ENCODE results near the gene HECTD4.

Gene HECTD4

DNA sequence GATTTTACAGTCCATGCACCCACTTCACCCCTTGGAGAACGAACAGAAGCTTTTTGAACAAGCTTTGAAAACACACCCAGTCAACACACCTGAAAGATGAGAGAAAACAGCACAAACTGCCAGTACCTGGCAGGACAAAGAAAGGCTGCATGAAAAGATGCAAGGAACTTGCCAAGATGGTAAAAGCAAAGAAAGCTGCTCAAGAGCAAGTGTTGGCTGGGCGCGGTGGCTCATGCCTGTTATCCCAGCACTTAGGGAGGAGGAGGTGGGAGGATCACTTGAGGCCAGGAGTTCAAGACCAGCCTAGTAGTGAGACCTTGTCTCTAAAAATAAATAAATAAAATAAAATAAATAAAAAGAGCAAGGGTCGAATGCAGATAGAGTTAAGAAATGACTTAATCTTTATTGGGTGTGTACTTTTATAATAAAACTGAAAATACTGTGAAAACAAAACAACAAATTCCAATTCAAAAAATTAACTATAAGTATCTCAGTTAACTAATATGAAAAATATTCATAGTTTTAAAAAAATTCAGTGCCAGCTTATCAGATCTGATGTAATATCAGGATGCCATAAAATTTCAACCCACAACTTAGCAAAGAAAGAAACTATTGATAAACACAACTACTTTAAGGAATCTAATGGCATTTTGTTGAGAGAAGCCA lies 59.2 kb downstream of the HECTD4 start:
- no peak overlapping the region for H2BK5ac ChIP-seq (ENCODE audit: low read length)
- H3K36me3 ChIP-seq (replicated peaks in 1 of 2; ENCODE audit: control insufficient read depth in 2 of 2, insufficient read depth in 2 of 2, low read length in 2 of 2): peaks cover 0 to 16% of the 10 kb centered on the region in 2 donors
- no peak overlapping the region for H2BK120ac ChIP-seq (ENCODE audit: low read depth, low read length)
- no CpG with 5 or more reads among the region's 4 CpGs for WGBS, 2 donors (ENCODE audit: extremely low coverage in 2 of 2, insufficient read length in 2 of 2, insufficient replicate concordance in 1 of 2)
- no peak overlapping the region for H2AFZ ChIP-seq (ENCODE audit: low read length)
- H3K4ac ChIP-seq (ENCODE audit: low read length): no peak overlapping the region
- no peak for DNase-seq (ENCODE audit: low spot score)
- no peak overlapping the region for H3K18ac ChIP-seq (ENCODE audit: low read length)
- no peak overlapping the region for H3K14ac ChIP-seq (ENCODE audit: low read length)
- no peak overlapping the region for H3K27ac ChIP-seq (replicated peaks; ENCODE audit: low read length)
- H3K4me1 ChIP-seq (ENCODE audit: control insufficient read depth in 2 of 2, insufficient read depth in 1 of 2, low read depth in 1 of 2, low read length in 2 of 2): peaks cover 0 to 5% of the 10 kb centered on the region in 2 donors
- H3K79me1 ChIP-seq (ENCODE audit: low read depth, low read length): no peaks in the 10 kb centered on the region
- no peak overlapping the region for H2BK15ac ChIP-seq (ENCODE audit: low read length)
- H3K4me2 ChIP-seq (ENCODE audit: insufficient read depth, low read length, poor library complexity, severe bottlenecking): no peak overlapping the region
- no peak overlapping the region for H3K4me3 ChIP-seq (ENCODE audit: low read length in 2 of 2)
- H3K27me3 ChIP-seq (ENCODE audit: control insufficient read depth in 3 of 3, insufficient read depth in 3 of 3, low read depth in 1 of 3, low read length in 3 of 3): no peaks in the 10 kb centered on the region
- H4K8ac ChIP-seq (ENCODE audit: low read depth, low read length): no peak overlapping the region
- no peak overlapping the region for H3K23ac ChIP-seq (ENCODE audit: low read depth, low read length, poor library complexity)
- H2AK5ac ChIP-seq (ENCODE audit: low read depth, low read length): no peak overlapping the region
- no peak overlapping the region for H4K91ac ChIP-seq (ENCODE audit: low read depth, low read length, poor library complexity)
- no peak overlapping the region for H2BK12ac ChIP-seq (ENCODE audit: low read length)
- H3K9ac ChIP-seq (ENCODE audit: low read depth, low read length, poor library complexity): no peak overlapping the region
- no peaks in the 10 kb centered on the region for H3K9me3 ChIP-seq (replicated peaks in 1 of 2; ENCODE audit: control insufficient read depth in 2 of 2, insufficient read depth in 1 of 2, low read depth in 1 of 2, low read length in 2 of 2)

DNA sequence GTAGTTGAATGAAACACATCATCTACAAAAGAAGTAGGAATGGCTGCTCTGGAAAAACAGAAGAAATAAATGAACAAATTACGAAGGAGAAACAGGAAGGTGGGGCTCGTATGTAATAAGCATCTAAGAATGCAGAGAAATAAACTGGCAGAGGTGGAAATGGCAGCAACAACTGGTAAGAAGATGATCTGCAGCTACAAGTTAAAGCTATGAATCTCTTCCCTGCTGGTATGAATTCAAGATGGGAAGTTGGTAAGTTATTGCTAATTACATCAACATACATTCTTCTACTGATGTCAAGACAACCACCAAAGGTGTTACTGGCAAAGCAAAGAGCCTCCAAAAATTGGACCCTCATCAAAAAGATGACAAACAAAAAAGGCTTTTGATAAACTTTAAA lies 59.8 kb downstream of the HECTD4 start:
- Histone ChIP-seq H3K4me2 (ENCODE audit: insufficient read depth, low read length, poor library complexity, severe bottlenecking) (no peak overlapping the region), H3K27ac (replicated peaks; ENCODE audit: low read length) (no peak overlapping the region), H4K91ac (ENCODE audit: low read depth, low read length, poor library complexity) (no peak overlapping the region), H3K9ac (ENCODE audit: low read depth, low read length, poor library complexity) (no peak overlapping the region), H2AK5ac (ENCODE audit: low read depth, low read length) (no peak overlapping the region), H3K36me3 (replicated peaks in 1 of 2; ENCODE audit: control insufficient read depth in 2 of 2, insufficient read depth in 2 of 2, low read length in 2 of 2) (peaks cover 0 to 16% of the 10 kb centered on the region in 2 donors), H2BK15ac (ENCODE audit: low read length) (no peak overlapping the region), H3K4me3 (ENCODE audit: low read length in 2 of 2) (no peak overlapping the region), H2BK12ac (ENCODE audit: low read length) (no peak overlapping the region), H3K18ac (ENCODE audit: low read length) (no peak overlapping the region), H2BK5ac (ENCODE audit: low read length) (no peak overlapping the region), H3K4ac (ENCODE audit: low read length) (no peak overlapping the region), H3K79me1 (ENCODE audit: low read depth, low read length) (no peaks in the 10 kb centered on the region), H2AFZ (ENCODE audit: low read length) (no peak overlapping the region), H2BK120ac (ENCODE audit: low read depth, low read length) (no peak overlapping the region), H3K27me3 (ENCODE audit: control insufficient read depth in 3 of 3, insufficient read depth in 3 of 3, low read depth in 1 of 3, low read length in 3 of 3) (no peaks in the 10 kb centered on the region), H3K23ac (ENCODE audit: low read depth, low read length, poor library complexity) (no peak overlapping the region), H3K4me1 (ENCODE audit: control insufficient read depth in 2 of 2, insufficient read depth in 1 of 2, low read depth in 1 of 2, low read length in 2 of 2) (peaks cover 0 to 5% of the 10 kb centered on the region in 2 donors), H3K14ac (ENCODE audit: low read length) (no peak overlapping the region), H3K9me3 (replicated peaks in 1 of 2; ENCODE audit: control insufficient read depth in 2 of 2, insufficient read depth in 1 of 2, low read depth in 1 of 2, low read length in 2 of 2) (no peaks in the 10 kb centered on the region), H4K8ac (ENCODE audit: low read depth, low read length) (no peak overlapping the region)
- WGBS, 2 donors (ENCODE audit: extremely low coverage in 2 of 2, insufficient read length in 2 of 2, insufficient replicate concordance in 1 of 2): no CpG with 5 or more reads among the region's 2 CpGs
- no peak for DNase-seq (ENCODE audit: low spot score)

DNA sequence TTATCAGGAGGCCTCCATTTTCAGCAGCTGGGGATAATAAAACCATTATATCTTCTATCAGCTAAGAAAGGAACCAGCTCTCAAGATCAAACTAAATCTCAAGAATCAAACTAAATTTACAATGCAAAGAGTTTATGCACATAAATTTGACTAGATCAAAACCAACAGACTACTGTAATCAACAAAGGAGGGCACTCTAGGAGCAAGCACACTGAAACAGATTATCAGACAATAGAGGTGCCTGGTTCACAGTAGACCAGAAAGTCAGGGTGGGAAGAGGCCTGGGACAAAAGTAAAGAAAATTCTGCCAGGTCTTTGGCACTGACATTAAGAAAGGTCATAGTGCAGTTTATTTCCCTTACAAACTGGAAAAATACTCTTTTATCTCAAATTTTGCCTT lies 61.0 kb downstream of the HECTD4 start:
- no peak for DNase-seq (ENCODE audit: low spot score)
- no peaks in the 10 kb centered on the region for H3K79me1 ChIP-seq (ENCODE audit: low read depth, low read length)

DNA sequence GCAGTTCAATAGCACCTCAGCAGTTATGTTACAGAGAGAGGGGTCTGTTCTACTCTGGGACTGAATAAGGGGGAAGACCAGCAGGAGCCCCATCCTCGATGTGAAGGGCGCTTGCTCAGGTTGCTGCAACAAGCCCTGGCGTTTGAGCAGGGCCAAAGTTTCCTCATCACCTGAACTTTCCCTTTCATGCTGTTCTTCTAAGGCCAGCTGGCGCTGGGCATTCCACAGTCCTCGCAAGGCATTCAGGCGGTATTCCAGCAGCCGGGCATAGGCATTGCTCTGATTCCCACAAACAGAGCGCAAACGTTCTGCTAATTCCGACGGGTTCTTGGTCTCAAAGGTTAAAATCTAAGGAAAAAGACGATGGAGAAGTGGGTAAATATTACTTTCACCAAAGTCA lies 62.8 kb downstream of the HECTD4 start:
- peaks cover 0 to 39% of the 10 kb centered on the region in 2 donors for H3K36me3 ChIP-seq (replicated peaks in 1 of 2; ENCODE audit: control insufficient read depth in 2 of 2, insufficient read depth in 2 of 2, low read length in 2 of 2)
- no peak overlapping the region for H2BK12ac ChIP-seq (ENCODE audit: low read length)
- no peaks in the 10 kb centered on the region for H3K27me3 ChIP-seq (ENCODE audit: control insufficient read depth in 3 of 3, insufficient read depth in 3 of 3, low read depth in 1 of 3, low read length in 3 of 3)
- no peaks in the 10 kb centered on the region for H3K9me3 ChIP-seq (replicated peaks in 1 of 2; ENCODE audit: control insufficient read depth in 2 of 2, insufficient read depth in 1 of 2, low read depth in 1 of 2, low read length in 2 of 2)
- H2BK120ac ChIP-seq (ENCODE audit: low read depth, low read length): no peak overlapping the region
- H3K23ac ChIP-seq (ENCODE audit: low read depth, low read length, poor library complexity): no peak overlapping the region
- H3K14ac ChIP-seq (ENCODE audit: low read length): no peak overlapping the region
- DNase-seq (ENCODE audit: low spot score): no peak
- no peak overlapping the region for H4K91ac ChIP-seq (ENCODE audit: low read depth, low read length, poor library complexity)
- no peak overlapping the region for H3K4me2 ChIP-seq (ENCODE audit: insufficient read depth, low read length, poor library complexity, severe bottlenecking)
- no peak overlapping the region for H3K27ac ChIP-seq (replicated peaks; ENCODE audit: low read length)
- no peak overlapping the region for H2AK5ac ChIP-seq (ENCODE audit: low read depth, low read length)
- no peak overlapping the region for H3K18ac ChIP-seq (ENCODE audit: low read length)
- no peak overlapping the region for H2BK15ac ChIP-seq (ENCODE audit: low read length)
- WGBS, 2 donors (ENCODE audit: extremely low coverage in 2 of 2, insufficient read length in 2 of 2, insufficient replicate concordance in 1 of 2): no CpG with 5 or more reads among the region's 12 CpGs
- no peak overlapping the region for H2BK5ac ChIP-seq (ENCODE audit: low read length)
- H3K4me3 ChIP-seq (ENCODE audit: low read length in 2 of 2): no peak overlapping the region
- no peak overlapping the region for H3K4ac ChIP-seq (ENCODE audit: low read length)
- H3K79me1 ChIP-seq (ENCODE audit: low read depth, low read length): no peaks in the 10 kb centered on the region
- no peak overlapping the region for H4K8ac ChIP-seq (ENCODE audit: low read depth, low read length)
- no peak overlapping the region for H2AFZ ChIP-seq (ENCODE audit: low read length)
- H3K9ac ChIP-seq (ENCODE audit: low read depth, low read length, poor library complexity): no peak overlapping the region
- peaks cover 0 to 8% of the 10 kb centered on the region in 2 donors for H3K4me1 ChIP-seq (ENCODE audit: control insufficient read depth in 2 of 2, insufficient read depth in 1 of 2, low read depth in 1 of 2, low read length in 2 of 2)

More for the DNA sequence above, 61.0 kb downstream of the HECTD4 start:
- no peak overlapping the region for H3K14ac ChIP-seq (ENCODE audit: low read length)
- no peak overlapping the region for H3K18ac ChIP-seq (ENCODE audit: low read length)
- no peaks in the 10 kb centered on the region for H3K27me3 ChIP-seq (ENCODE audit: control insufficient read depth in 3 of 3, insufficient read depth in 3 of 3, low read depth in 1 of 3, low read length in 3 of 3)
- no peak overlapping the region for H4K8ac ChIP-seq (ENCODE audit: low read depth, low read length)
- H2BK15ac ChIP-seq (ENCODE audit: low read length): no peak overlapping the region
- H4K91ac ChIP-seq (ENCODE audit: low read depth, low read length, poor library complexity): no peak overlapping the region
- H3K9ac ChIP-seq (ENCODE audit: low read depth, low read length, poor library complexity): no peak overlapping the region
- H3K23ac ChIP-seq (ENCODE audit: low read depth, low read length, poor library complexity): no peak overlapping the region
- H3K4me1 ChIP-seq (ENCODE audit: control insufficient read depth in 2 of 2, insufficient read depth in 1 of 2, low read depth in 1 of 2, low read length in 2 of 2): peaks cover 0 to 6% of the 10 kb centered on the region in 2 donors
- no peak overlapping the region for H2BK12ac ChIP-seq (ENCODE audit: low read length)
- peaks cover 0 to 27% of the 10 kb centered on the region in 2 donors for H3K36me3 ChIP-seq (replicated peaks in 1 of 2; ENCODE audit: control insufficient read depth in 2 of 2, insufficient read depth in 2 of 2, low read length in 2 of 2)
- no peak overlapping the region for H3K4me3 ChIP-seq (ENCODE audit: low read length in 2 of 2)
- no peak overlapping the region for H2BK5ac ChIP-seq (ENCODE audit: low read length)
- H2AFZ ChIP-seq (ENCODE audit: low read length): no peak overlapping the region
- H2AK5ac ChIP-seq (ENCODE audit: low read depth, low read length): no peak overlapping the region
- no peak overlapping the region for H3K4ac ChIP-seq (ENCODE audit: low read length)
- no peaks in the 10 kb centered on the region for H3K9me3 ChIP-seq (replicated peaks in 1 of 2; ENCODE audit: control insufficient read depth in 2 of 2, insufficient read depth in 1 of 2, low read depth in 1 of 2, low read length in 2 of 2)
- H3K27ac ChIP-seq (replicated peaks; ENCODE audit: low read length): no peak overlapping the region
- no peak overlapping the region for H3K4me2 ChIP-seq (ENCODE audit: insufficient read depth, low read length, poor library complexity, severe bottlenecking)
- H2BK120ac ChIP-seq (ENCODE audit: low read depth, low read length): no peak overlapping the region

All from neuronal stem cell (in vitro differentiated cells).